Activated CD8-positive, alpha-beta memory T cell treated with anti-CD3 and anti-CD28 coated beads, Interleukin-2, amount 50 U/mL, for 24 hours (primary cell): ENCODE results near the gene SLC25A1.

Source experiments
- DNase-seq: peaks from one replicate; pipeline ENCODE4 v3.0.0-alpha.2; 2020; ENCODE audit errors: extremely low read depth

Gene SLC25A1

GRCh38 chr22:19178657-19179496 lies at the start of gene SLC25A1:
SLC25A1 (minus strand) TSS chr22:19178736; CDS start chr22:19178673, 63 bp downstream.
- DNase-seq, result peak; percentile 70

- no peak for DNase-seq
These were observed 49.6 kb upstream of the SLC25A1 start for GRCh38 chr22:19228179-19228578.

GRCh38 chr22:19226428-19226827 lies 47.9 kb upstream of the SLC25A1 start:
- no peak for DNase-seq

GRCh38 chr22:19225560-19225959 lies 47.0 kb upstream of the SLC25A1 start:
- DNase-seq, result no peak

GRCh38 chr22:19224985-19225384 lies 46.4 kb upstream of the SLC25A1 start:
- no peak for DNase-seq

- DNase-seq, result no peak
These were observed 46.0 kb upstream of the SLC25A1 start for GRCh38 chr22:19224557-19224956.

- no peak for DNase-seq
These were observed 45.1 kb upstream of the SLC25A1 start for GRCh38 chr22:19223617-19224016.

GRCh38 chr22:19223110-19223509 lies 44.6 kb upstream of the SLC25A1 start:
- DNase-seq, result no peak

GRCh38 chr22:19222242-19223005 lies 43.9 kb upstream of the SLC25A1 start:
- DNase-seq, result no peak

- no peak for DNase-seq
These were observed 42.3 kb upstream of the SLC25A1 start for GRCh38 chr22:19220867-19221266.

GRCh38 chr22:19218541-19219233 lies 40.2 kb upstream of the SLC25A1 start:
- DNase-seq, result no peak

- no peak for DNase-seq
These were observed 38.0 kb upstream of the SLC25A1 start for GRCh38 chr22:19216579-19216978.

- no peak for DNase-seq
These were observed 36.8 kb upstream of the SLC25A1 start for GRCh38 chr22:19215360-19215759.

GRCh38 chr22:19214078-19214473 lies 35.5 kb upstream of the SLC25A1 start:
- no peak for DNase-seq

- no peak for DNase-seq
These were observed 35.0 kb upstream of the SLC25A1 start for GRCh38 chr22:19213442-19214077.

GRCh38 chr22:19213001-19213400 lies 34.5 kb upstream of the SLC25A1 start:
- no peak for DNase-seq

GRCh38 chr22:19212302-19212870 lies 33.9 kb upstream of the SLC25A1 start:
- DNase-seq, result no peak

- no peak for DNase-seq
These were observed 31.7 kb upstream of the SLC25A1 start for GRCh38 chr22:19210188-19210587.

GRCh38 chr22:19208287-19208847 lies 29.8 kb upstream of the SLC25A1 start:
- DNase-seq, result no peak

GRCh38 chr22:19207884-19208283 lies 29.3 kb upstream of the SLC25A1 start:
- no peak for DNase-seq

- no peak for DNase-seq
These were observed 28.9 kb upstream of the SLC25A1 start for GRCh38 chr22:19207401-19207808.
